B cell (primary cell): ENCODE data around the gene HYPK. TPM values are rescaled to one million over a fixed set of nuclear protein-coding genes. Genes with fewer than 3 reads are reported as not detected.

Experiments
- ATAC-seq: fragments of 200-7000 bp; cut with Tn5 transposase; one replicate; pipeline ENCODE4 v1.10.0; 2021; ENCODE audit warnings: low read depth, mild to moderate bottlenecking, moderate number of reproducible peaks, moderate library complexity
- CTCF ChIA-PET: fragments of 350-600 bp; sonication (Branson Sonifier 250); formaldehyde crosslinking; loops from one replicate; lab custom pipeline; 2021; ENCODE audit warnings: antibody characterized with exemption, inconsistent platforms; lab: Charles Lee
- POLR2A ChIA-PET: fragments of 350-600 bp; sonication (Branson Sonifier 250); formaldehyde crosslinking; loops from one replicate; lab custom pipeline; 2021; ENCODE audit warnings: antibody characterized with exemption; lab: Charles Lee
- DNase-seq: peaks from one replicate; pipeline ENCODE4 v3.0.0; 2013
- H2AFZ ChIP-seq: 2 replicates; pipeline ENCODE4 v1.6.1; 2012; ENCODE audit warnings: mild to moderate bottlenecking, low read depth, low read length; ENCODE audit not compliant: insufficient read depth, poor library complexity, severe bottlenecking
- H3K27ac ChIP-seq, 2 donors: 1 replicate in 1 of 2; 2 replicates in 1 of 2; pipeline ENCODE4 v1.5.1; 2012 to 2013; ENCODE audit warnings: low read length in 2 of 2, mild to moderate bottlenecking in 2 of 2, moderate library complexity in 1 of 2
- H3K27me3 ChIP-seq, 4 experiments: fragments of 200-600 bp in 1 of 4; sonication (generic) in 1 of 4; replicated peaks in 1 of 4; 1 replicate in 2 of 4; 2 replicates in 2 of 4; pipeline versions ENCODE4 v1.6.1 to v1.7.0; 2013 to 2016; ENCODE audit warnings: low read length in 3 of 4, mild to moderate bottlenecking in 2 of 4, mixed read lengths in 1 of 4, moderate library complexity in 1 of 4; ENCODE audit not compliant: insufficient read depth in 4 of 4, control insufficient read depth in 3 of 4; ENCODE audit errors: control extremely low read depth in 1 of 4
- H3K36me3 ChIP-seq, 2 experiments: replicated peaks in 1 of 2; 1 replicate in 1 of 2; 2 replicates in 1 of 2; pipeline versions ENCODE4 v1.6.1 to v1.7.1; 2013; ENCODE audit warnings: low read length in 1 of 2; ENCODE audit not compliant: insufficient read depth in 2 of 2, control insufficient read depth in 1 of 2; ENCODE audit errors: control extremely low read depth in 1 of 2, extremely low read depth in 1 of 2
- H3K4me1 ChIP-seq, 2 donors: fragments of 200-600 bp in 1 of 2; sonication (generic) in 1 of 2; 1 replicate in 1 of 2; 2 replicates in 1 of 2; pipeline versions ENCODE4 v1.5.1 to v1.6.1; 2013 to 2017; ENCODE audit warnings: low read length in 2 of 2; ENCODE audit not compliant: control insufficient read depth in 2 of 2, insufficient read depth in 2 of 2
- H3K4me2 ChIP-seq: replicated peaks from 2 replicates; pipeline ENCODE3; 2012; ENCODE audit warnings: mild to moderate bottlenecking, low read depth, low read length; ENCODE audit not compliant: poor library complexity, severe bottlenecking
- H3K4me3 ChIP-seq, 5 experiments: fragments of 200-600 bp in 1 of 5; sonication (generic) in 1 of 5; 1 replicate in 3 of 5; 2 replicates in 2 of 5; pipeline versions ENCODE4 v1.5.1 to v1.7.0; 2011 to 2016; ENCODE audit warnings: low read length in 4 of 5, mild to moderate bottlenecking in 4 of 5, low read depth in 2 of 5, control low read depth in 1 of 5, moderate library complexity in 1 of 5; ENCODE audit not compliant: insufficient read depth in 1 of 5; ENCODE audit errors: control extremely low read depth in 1 of 5, extremely low read depth in 1 of 5
- H3K79me2 ChIP-seq: fragments of 200-600 bp; sonication (generic); one replicate; pipeline ENCODE4 v1.6.0; 2016; ENCODE audit warnings: low read length; ENCODE audit not compliant: control insufficient read depth, insufficient read depth
- H3K9ac ChIP-seq: fragments of 200-600 bp; sonication (generic); 2 replicates; pipeline ENCODE4 v1.6.1; 2017; ENCODE audit warnings: mild to moderate bottlenecking, low read length, moderate library complexity
- H3K9me3 ChIP-seq, 3 donors: one replicate each; pipeline versions ENCODE4 v1.6.1 to v1.7.1; 2013; ENCODE audit warnings: low read length in 2 of 3; ENCODE audit not compliant: control insufficient read depth in 2 of 3, insufficient read depth in 1 of 3; ENCODE audit errors: control extremely low read depth in 1 of 3
- H4K20me1 ChIP-seq: 2 replicates; pipeline ENCODE4 v1.6.0; 2012; ENCODE audit warnings: mild to moderate bottlenecking, low read length; ENCODE audit not compliant: insufficient read depth, control insufficient read depth, poor library complexity, severe bottlenecking
- H3K27ac Mint-ChIP-seq: one replicate; pipeline ENCODE4 v1.8.0; 2021; ENCODE audit warnings: mixed read lengths
- H3K27me3 Mint-ChIP-seq: one replicate; pipeline ENCODE4 v1.8.0; 2021; ENCODE audit warnings: mixed read lengths
- H3K4me1 Mint-ChIP-seq: one replicate; pipeline ENCODE4 v1.8.0; 2021; ENCODE audit warnings: mixed read lengths
- H3K4me3 Mint-ChIP-seq: one replicate; pipeline ENCODE4 v1.8.0; 2021; ENCODE audit warnings: mixed read lengths
- H3K9me3 Mint-ChIP-seq: one replicate; pipeline ENCODE4 v1.8.0; 2022; ENCODE audit warnings: mixed read lengths; ENCODE audit not compliant: insufficient read depth
- CTCF ChIP-seq: fragments of 200-600 bp; IDR thresholded peaks from one replicate; pipeline ENCODE4 v1.8.0; 2022; ENCODE audit warnings: antibody characterized with exemption, mild to moderate bottlenecking
- EZH2 ChIP-seq: IDR thresholded peaks from 2 replicates; pipeline ENCODE4 v1.6.1; 2012; ENCODE audit warnings: borderline replicate concordance, low read depth, mild to moderate bottlenecking, moderate library complexity, low read length; ENCODE audit not compliant: insufficient read depth, poor library complexity, severe bottlenecking
- WGBS: methylation state at CpG from one replicate; pipeline ENCODE4 v1.1.5; 2013; ENCODE audit warnings: missing lambda C conversion rate; ENCODE audit not compliant: insufficient coverage; 5-methylcytosine and 5-hydroxymethylcytosine counted together
- intact Hi-C: fragments of 100-400 bp; cut with micrococcal nuclease; formaldehyde crosslinking; loops from one replicate; pipeline ENCODE4 v1.10.0; 2022
- polyA plus RNA-seq: library from polyadenylated mRNA; depleted of rRNA; stranded (reverse); fragments of >200 nt; gene quantifications from 2 replicates; pipeline ENCODE4 v1.2.3, GENCODE V29; 2012
- total RNA-seq, 2 donors: library from RNA; stranded (reverse); fragments of 120-200 nt in 1 of 2; gene quantifications; 1 replicate in 1 of 2; 2 replicates in 1 of 2; pipeline versions ENCODE4 v1.2.3 to v1.2.4, GENCODE V29; 2013 to 2022

Gene HYPK
- total and polyA plus RNA-seq, 2 donors (not counting 1 experiment from before 2014, with no cell fraction given): 23.5 to 25.7 TPM

- Histone ChIP-seq H3K79me2 (peaks cover 28% of the 10 kb centered on the region), H3K9ac (peak overlapping the region; percentile 85), H3K4me1 (peaks cover 37 to 68% of the 10 kb centered on the region in 2 donors), H2AFZ (peak overlapping the region; percentile 67), H3K27me3 (no peaks in the 10 kb centered on the region), H3K4me2 (peak overlapping the region; percentile 87), H4K20me1 (peaks cover 36% of the 10 kb centered on the region), H3K36me3 (peaks cover 0 to 41% of the 10 kb centered on the region in 2 experiments), H3K4me3 (peak overlapping the region; percentile 50 to 100 (median 94)), H3K9me3 (peaks cover 0 to 6% (median 0%) of the 10 kb centered on the region in 3 donors), H3K27ac (peak overlapping the region; percentile 96)
- ATAC-seq (no peak), DNase-seq (no peak)
- POLR2A ChIA-PET: interaction anchor here (0.5 to 2.8 kb wide), 5 partner anchors 7 to 50 kb away, joined by 4 to 15 read pairs (median 9); partner anchors contain the start of genes ELL3, HYPK, MFAP1 and SERINC4
- peak overlapping the region; percentile 93 for H3K27ac Mint-ChIP-seq
- TF ChIP-seq EZH2: no peak
- TF ChIP-seq CTCF: no peak
- WGBS: 8% methylated on average over 21 of the region's 33 CpGs
- H3K27me3 Mint-ChIP-seq: no peaks in the 10 kb centered on the region
- intact Hi-C loops: loop anchor here (1.0 kb wide), 6 partner anchors 7 to 47 kb away; partner anchors contain the start of genes ELL3, HYPK, MFAP1 and PDIA3
- no peaks in the 10 kb centered on the region for H3K9me3 Mint-ChIP-seq
- peak overlapping the region; percentile 93 for H3K4me3 Mint-ChIP-seq
- peaks cover 65% of the 10 kb centered on the region for H3K4me1 Mint-ChIP-seq
- CTCF ChIA-PET: interaction anchor here (0.6 to 8.7 kb wide), 3 partner anchors 16 to 26 kb away, joined by 5 to 150 read pairs (median 5); partner anchors contain the start of gene ELL3
Observed at GRCh38 chr15:43792761-43793476, 7.5 kb upstream of the HYPK start.
